ENCODE results near the gene MARCOL. TPM values are rescaled to one million over a fixed set of nuclear protein-coding genes. Genes with fewer than 3 reads are reported as not detected.

MARCOL gene
- total and polyA plus RNA-seq, 9 of the 15 experiments (the other 6 are each of a cell fraction or from before 2014, with no cell fraction given) = not detected

GRCh38 chr5:148209151-148209770, 29.1 kb upstream of the MARCOL start:
- Histone ChIP-seq H2AFZ (ENCODE audit: low read depth, low read length) (no peak overlapping the region), H3K9me1 (ENCODE audit: control insufficient read depth, insufficient read depth, low read length) (no peaks in the 10 kb centered on the region), H3K79me2 (ENCODE audit: control insufficient read depth, insufficient read depth, low read length) (no peaks in the 10 kb centered on the region), H4K20me1 (replicated peaks; ENCODE audit: control insufficient read depth, insufficient read depth, low read length) (no peaks in the 10 kb centered on the region), H3K27me3 (ENCODE audit: control insufficient read depth in 2 of 2, insufficient read depth in 2 of 2, low read length in 2 of 2) (no peaks in the 10 kb centered on the region), H3K4me3 (no peak overlapping the region), H3K36me3 (ENCODE audit: control insufficient read depth, insufficient read depth, low read length) (no peaks in the 10 kb centered on the region), H3K4me2 (ENCODE audit: insufficient read depth, low read length) (no peak overlapping the region), H3K27ac (ENCODE audit: extremely low read depth, low read depth, low read length) (no peak overlapping the region), H3K4me1 (replicated peaks in 1 of 2; ENCODE audit: control insufficient read depth in 2 of 2, insufficient read depth in 2 of 2, low read length in 2 of 2) (no peaks in the 10 kb centered on the region), H3K9me3 (replicated peaks; ENCODE audit: control insufficient read depth, insufficient read depth, low read depth, low read length) (no peaks in the 10 kb centered on the region), H3K9ac (ENCODE audit: insufficient read depth in 1 of 2, low read depth in 2 of 2, low read length in 2 of 2) (no peak overlapping the region)
- in situ Hi-C loops (cut with MboI) = no loop called here
- DNase-seq (ENCODE audit: extremely low read depth in 1 of 4, low spot score in 3 of 4) = no peak
- intact Hi-C loops (cut with micrococcal nuclease) = no loop called here
- ChIA-PET CTCF (ENCODE audit: low intra/inter-chr PET ratio) (no interaction called here), POLR2A (interaction anchor here (0.6 kb wide), 1 partner anchor 51 kb away, joined by 3 read pairs; no protein-coding TSS in a partner anchor)
- no TSS peak for BruUV-seq (replicated peaks)
- no peak for FAIRE-seq
- no peak for ATAC-seq
- WGBS (ENCODE audit: insufficient coverage, low coverage, missing lambda C conversion rate) = 9% methylated on average over 3 of the region's 3 CpGs
- TF ChIP-seq ID3 (CRISPR knock-in tag; IDR thresholded peaks at IDR 0.05) (no peak), ID3 (tag; IDR thresholded peaks at IDR 0.05) (no peak), KLF1 (tag; IDR thresholded peaks at IDR 0.05) (no peak), ZBTB2 (IDR thresholded peaks at IDR 0.05) (no peak), FOXJ2 (tag; IDR thresholded peaks at IDR 0.05) (no peak), NFIC (IDR thresholded peaks at IDR 0.05) (no peak), SLC30A9 (CRISPR knock-in tag; IDR thresholded peaks at IDR 0.05) (no peak), ZBTB7A (IDR thresholded peaks at IDR 0.05; ENCODE audit: borderline replicate concordance, control insufficient read depth, low read depth, low read length) (no peak), RB1 (IDR thresholded peaks at IDR 0.05; ENCODE audit: low read depth) (no peak), GABPA (tag; conservative IDR thresholded peaks at IDR 0.05; ENCODE audit: low read depth) (no peak), FOXP1 (CRISPR knock-in tag; IDR thresholded peaks at IDR 0.05) (no peak)
- TF ChIP-seq, protein P1, sequence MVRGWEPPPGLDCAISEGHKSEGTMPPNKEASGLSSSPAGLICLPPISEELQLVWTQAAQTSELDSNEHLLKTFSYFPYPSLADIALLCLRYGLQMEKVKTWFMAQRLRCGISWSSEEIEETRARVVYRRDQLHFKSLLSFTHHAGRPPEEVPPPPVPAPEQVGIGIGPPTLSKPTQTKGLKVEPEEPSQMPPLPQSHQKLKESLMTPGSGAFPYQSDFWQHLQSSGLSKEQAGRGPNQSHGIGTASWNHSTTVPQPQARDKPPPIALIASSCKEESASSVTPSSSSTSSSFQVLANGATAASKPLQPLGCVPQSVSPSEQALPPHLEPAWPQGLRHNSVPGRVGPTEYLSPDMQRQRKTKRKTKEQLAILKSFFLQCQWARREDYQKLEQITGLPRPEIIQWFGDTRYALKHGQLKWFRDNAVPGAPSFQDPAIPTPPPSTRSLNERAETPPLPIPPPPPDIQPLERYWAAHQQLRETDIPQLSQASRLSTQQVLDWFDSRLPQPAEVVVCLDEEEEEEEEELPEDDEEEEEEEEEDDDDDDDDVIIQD (CRISPR knock-in tag; IDR thresholded peaks at IDR 0.05) = no peak
